Kidney epithelial cell (primary cell): ENCODE data around the gene OAT. TPM values are rescaled to one million over a fixed set of nuclear protein-coding genes. Genes with fewer than 3 reads are reported as not detected.

ENCODE experiments used
- DNase-seq: peaks from one replicate; pipeline ENCODE4 v3.0.0-alpha.2; 2010; ENCODE audit warnings: low read depth
- H3K27me3 ChIP-seq: 2 replicates; pipeline ENCODE4 v1.6.0; 2011; ENCODE audit warnings: low read length; ENCODE audit not compliant: control insufficient read depth, insufficient read depth
- H3K36me3 ChIP-seq: 2 replicates; pipeline ENCODE4 v1.5.1; 2011; ENCODE audit warnings: low read length; ENCODE audit not compliant: control insufficient read depth, insufficient read depth
- H3K4me3 ChIP-seq: 2 replicates; pipeline ENCODE4 v1.5.1; 2011; ENCODE audit warnings: low read depth, mild to moderate bottlenecking, control low read depth, low read length
- CTCF ChIP-seq: IDR thresholded peaks from 2 replicates; pipeline ENCODE4 v1.5.1; 2011; ENCODE audit warnings: mild to moderate bottlenecking, moderate library complexity, low read length, control low read depth, inconsistent platforms; ENCODE audit not compliant: insufficient read depth, poor library complexity, severe bottlenecking
- total RNA-seq: library from RNA; depleted of rRNA; stranded (reverse); fragments of >200 nt; gene quantifications from 2 replicates; pipeline ENCODE4 v1.2.3, GENCODE V29; 2015

Gene OAT
- total RNA-seq, 1 donor from 2014 or later, result 64.8 TPM

- DNase-seq, result no peak
- H3K4me3 ChIP-seq, result no peak overlapping the region
- no peak for TF ChIP-seq CTCF
- peaks cover 9% of the 10 kb centered on the region for H3K27me3 ChIP-seq
- H3K36me3 ChIP-seq, result no peaks in the 10 kb centered on the region
Observed at GRCh38 chr10:124356701-124357560, 61.8 kb downstream of the OAT start.

DNA sequence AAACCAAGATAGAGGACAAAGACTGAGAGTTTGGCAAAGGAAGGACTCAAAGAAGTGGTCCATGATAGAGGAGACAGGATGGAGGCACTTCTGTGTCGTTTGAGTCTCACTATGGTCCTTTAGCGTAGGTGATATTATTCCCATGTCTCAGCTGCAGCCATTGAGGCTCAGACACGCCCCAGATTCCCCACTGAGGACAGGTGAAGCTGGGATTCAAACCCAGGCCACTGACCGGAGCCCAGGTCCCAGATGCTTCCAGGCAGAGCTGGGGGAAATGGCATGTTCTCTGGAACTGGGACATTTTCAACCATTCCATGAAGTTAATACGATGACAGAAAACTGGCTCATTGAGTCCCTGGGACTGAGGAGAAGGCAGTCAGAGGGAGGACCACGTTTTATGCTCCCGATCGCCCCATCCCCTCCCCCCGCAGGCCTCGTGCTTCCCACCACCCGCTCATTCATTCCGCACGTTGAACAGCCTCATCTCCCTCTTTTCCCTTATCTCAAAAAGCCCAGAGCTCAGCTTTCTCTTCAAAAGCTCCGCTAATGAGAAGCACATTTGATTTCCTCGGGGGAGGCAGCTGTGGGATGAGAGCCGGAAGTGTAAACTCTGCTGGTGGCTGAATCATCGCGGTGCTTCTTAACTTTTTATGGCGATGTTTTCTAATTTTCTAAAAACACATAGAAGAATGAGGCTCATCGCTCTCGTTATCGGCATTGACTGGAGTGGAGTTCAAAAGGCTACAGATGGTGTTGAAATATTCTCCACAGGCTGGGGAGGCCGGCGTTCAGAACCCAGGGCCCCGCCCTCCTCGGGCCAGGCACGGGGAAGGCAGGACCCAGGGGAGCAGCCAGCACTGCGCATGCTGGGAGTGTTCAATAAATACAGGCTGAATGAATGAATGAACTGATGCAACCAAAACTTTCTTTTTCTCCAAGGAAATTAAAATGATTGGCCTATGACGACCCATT, 64.0 kb downstream of the OAT start:
- Histone ChIP-seq H3K27me3 (peaks cover 9% of the 10 kb centered on the region), H3K36me3 (no peaks in the 10 kb centered on the region), H3K4me3 (peak overlapping the region; percentile 29)
- no peak for DNase-seq
- TF ChIP-seq CTCF, result no peak

DNA sequence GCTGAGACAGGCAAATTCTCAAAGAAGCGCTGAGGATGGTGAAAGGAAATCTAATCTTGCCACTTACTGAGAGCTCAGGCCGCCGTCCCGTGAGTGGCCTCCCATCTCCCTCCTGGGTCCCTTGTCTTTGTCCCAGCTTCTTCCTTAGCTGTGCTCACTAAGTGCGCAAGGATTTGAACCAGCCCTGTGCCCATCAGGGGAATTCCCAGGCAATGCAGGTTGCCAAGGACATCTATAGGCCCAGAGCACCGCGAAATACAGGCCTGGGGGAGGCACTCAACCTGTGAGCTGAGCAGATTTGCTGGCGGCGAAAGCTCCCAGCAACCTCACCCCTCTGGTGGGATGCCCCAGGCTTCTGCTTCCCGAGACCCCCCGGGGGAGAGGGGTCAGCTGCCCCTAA, 64.8 kb downstream of the OAT start:
- no peak for TF ChIP-seq CTCF
- no peak overlapping the region for H3K4me3 ChIP-seq
- H3K36me3 ChIP-seq, result no peaks in the 10 kb centered on the region
- H3K27me3 ChIP-seq, result peaks cover 9% of the 10 kb centered on the region
- no peak for DNase-seq

- Histone ChIP-seq H3K36me3 (no peaks in the 10 kb centered on the region), H3K4me3 (no peak overlapping the region), H3K27me3 (peaks cover 9% of the 10 kb centered on the region)
- TF ChIP-seq CTCF, result no peak
- DNase-seq, result no peak
Observed at GRCh38 chr10:124353091-124353815, 65.5 kb downstream of the OAT start.

DNA sequence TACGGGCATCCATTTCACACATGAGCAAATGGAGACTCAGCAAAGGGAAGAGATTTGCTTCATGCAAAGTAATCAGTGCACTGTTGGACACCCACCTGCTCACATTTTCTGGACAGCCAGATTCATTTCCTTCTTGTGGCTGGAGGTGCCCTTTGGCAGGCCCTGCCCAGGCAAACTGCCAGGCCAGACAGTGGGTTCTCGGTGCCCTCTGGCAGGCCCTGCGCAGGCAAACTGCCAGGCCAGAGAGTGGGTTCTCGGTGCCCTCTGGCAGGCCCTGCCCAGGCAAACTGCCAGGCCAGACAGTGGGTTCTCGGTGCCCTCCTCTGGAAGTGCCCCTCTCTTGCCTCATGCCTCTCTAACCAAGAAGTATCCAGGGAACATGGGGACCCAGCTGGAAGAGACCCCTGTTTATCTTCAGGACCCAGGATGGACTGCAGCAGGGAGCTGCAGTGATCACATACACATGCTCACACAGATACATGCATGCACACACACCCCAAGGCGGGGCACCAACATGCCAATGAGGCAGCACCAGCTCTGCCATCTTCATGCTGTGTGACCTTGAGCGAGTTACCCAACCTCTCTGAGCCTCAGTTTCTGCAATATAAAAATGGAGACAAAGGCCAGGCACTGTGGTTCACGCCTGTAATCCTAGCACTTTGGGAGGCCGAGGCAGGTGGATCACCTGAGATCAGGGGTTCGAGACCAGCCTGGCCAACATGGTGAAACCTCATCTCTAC, 67.1 kb downstream of the OAT start:
- peaks cover 5% of the 10 kb centered on the region for H3K27me3 ChIP-seq
- TF ChIP-seq CTCF, result no peak
- DNase-seq, result no peak
- H3K36me3 ChIP-seq, result no peaks in the 10 kb centered on the region
- no peak overlapping the region for H3K4me3 ChIP-seq
